HG02678 (cell line): ENCODE data around the gene BRD3OS.

ENCODE experiments used
- ATAC-seq: cut with Tn5 transposase; IDR thresholded peaks from one replicate; pipeline ENCODE4 v1.9.1; 2021; ENCODE audit warnings: mild to moderate bottlenecking, moderate library complexity; ENCODE audit not compliant: unreplicated experiment

Gene BRD3OS

DNA sequence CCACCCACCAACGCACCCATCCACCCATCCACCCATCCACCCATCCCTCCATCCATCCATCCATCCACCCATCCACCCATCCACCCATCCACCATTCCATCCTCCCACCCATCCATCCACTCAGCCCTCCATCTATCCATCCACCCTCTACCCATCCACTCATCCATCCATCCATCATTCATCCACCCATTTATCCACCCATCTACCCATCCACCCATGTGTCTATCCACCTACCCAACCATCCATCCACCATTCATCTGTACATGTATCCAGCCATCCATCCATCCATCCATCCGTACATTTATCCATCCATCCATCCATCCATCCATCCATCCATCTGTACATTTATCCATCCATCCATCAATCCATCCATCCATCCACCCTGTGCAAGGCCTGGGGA, 22.0 kb upstream of the BRD3OS start:
- no peak for ATAC-seq

DNA sequence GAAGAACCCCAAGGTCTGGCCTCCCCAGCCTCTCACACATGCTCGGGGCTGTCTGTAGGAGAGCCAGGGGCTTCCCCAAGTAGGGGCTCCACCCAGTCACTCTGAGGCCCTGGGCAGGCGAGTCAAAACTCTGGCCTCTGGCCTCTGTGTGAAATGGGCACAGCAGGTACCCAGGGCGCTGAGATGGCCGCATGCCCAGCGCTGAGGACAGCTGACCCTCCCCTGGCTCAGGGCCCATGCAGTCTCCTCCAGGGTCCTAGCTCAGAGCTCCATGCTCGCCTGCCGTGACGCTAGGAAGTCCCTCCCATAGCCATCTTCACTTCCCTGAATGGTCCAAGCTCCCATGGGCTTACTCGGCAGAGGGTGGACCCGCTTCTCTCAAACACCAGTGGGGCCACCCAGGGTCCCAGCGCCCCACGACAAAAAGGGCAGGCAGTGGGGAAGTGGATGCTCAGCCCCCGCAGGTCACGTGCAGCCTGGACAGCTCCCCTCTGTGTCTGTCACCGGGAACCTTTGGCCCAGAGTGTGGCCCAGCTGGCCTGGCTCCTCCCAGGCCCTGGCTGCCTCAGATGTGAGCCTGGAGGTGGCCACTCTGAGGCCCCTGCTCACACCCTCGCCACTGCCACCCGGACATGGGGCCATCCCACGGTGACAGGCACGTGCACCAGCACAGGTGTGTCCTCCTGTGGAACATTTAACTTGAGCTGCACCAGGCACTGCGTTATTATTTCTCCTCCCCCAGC, 21.0 kb upstream of the BRD3OS start:
- no peak for ATAC-seq

DNA sequence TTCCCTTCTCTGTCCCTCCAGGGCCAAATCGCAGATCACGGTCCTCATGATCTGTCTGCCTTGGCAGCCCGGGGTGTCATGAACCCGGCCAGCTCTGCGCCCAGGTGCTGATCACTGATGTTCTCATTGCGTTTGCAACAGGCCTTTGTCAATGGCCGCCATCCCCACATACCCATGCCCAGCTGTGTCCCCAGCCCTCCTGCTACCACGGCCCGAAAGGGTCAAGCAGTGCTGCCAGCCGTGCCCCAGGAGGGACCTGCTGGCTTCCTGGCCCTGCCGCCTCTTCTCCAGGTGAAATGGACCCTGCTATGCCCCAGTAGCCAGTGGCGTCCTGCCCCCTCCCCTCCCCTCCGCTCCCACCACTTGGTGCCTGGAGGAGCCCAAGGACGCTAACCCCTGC, 20.4 kb upstream of the BRD3OS start:
- no peak for ATAC-seq

GRCh38 chr9:134005381-134005780, 19.9 kb upstream of the BRD3OS start:
- ATAC-seq, result no peak

DNA sequence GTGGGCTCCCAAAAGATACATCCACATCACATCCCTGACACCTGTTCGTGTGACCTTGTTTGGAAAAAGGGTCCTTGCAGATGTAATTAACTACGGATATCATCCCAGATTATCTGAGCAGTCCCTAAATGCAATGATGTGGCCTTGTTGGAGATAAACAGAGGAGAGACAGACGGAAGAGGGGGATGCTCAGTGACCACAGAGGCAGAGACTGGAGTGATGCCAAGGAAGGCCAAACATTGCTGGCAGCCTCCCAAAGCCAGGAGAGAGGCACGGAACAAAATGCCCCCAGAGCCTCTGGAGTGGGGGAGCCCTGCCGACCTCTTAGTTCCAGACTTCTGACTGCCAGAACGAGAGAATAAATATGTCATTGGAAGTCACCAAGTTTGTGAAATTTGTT, 18.1 kb upstream of the BRD3OS start:
- no peak for ATAC-seq

DNA sequence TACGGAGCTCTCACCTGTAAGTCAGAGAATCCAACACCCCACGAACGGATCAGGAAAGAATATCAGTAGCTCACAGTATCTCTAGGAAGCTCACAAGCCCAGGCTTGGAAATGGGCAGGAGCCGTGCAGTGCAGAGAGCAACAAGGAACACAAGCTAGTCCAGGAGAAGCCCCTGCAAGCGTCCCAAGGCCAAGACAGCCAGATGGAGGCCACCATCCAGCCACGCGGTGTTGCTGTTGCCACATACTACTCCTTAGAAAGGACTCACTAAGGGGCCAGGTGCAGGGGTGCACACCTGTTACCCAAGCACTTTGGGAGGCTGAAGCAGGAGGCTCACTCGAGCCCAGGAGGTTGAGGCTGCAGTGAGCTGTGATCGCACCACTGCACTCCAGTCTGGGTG, 17.7 kb upstream of the BRD3OS start:
- no peak for ATAC-seq

DNA sequence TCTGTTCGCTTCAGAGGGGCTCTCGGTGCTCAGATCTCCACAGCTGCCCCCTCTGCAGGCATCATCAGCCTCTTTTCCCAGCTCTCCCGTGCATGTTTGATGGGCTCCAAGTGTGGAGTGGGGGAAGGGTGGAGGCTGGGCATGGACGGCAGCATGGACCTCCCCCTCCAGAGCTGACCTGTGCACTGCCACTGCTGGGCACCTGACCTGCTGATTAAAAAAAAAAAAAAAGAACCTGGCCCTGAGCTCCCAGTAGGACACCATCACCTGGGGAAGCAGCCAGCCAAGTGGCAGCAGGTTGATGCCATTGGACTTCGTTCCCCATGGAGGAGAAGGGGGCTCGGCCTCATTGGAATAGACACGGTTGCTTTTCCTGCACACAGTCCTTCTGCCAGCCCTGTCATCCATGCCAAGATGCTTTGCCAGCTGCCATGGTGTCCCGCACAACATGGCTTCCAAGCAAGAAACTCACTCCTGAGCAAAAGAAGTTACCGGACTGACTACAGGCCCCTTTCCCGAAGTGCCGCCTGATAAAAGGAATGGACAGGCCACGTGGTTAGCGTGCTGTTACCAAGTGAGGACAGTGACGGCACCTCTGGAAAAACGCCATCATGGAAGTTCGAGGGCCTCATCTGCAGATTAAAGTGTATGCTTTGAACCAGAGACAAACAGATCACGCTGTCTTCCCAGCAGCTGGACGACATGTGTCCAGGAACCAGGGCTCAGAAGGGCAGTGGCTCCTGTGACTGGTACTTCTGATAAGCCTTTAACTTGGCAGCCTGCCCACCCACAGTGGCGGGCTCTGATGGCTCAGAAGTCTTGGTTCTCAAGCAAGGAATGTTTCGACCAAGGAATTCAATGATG, 14.7 kb upstream of the BRD3OS start:
- ATAC-seq, result no peak

DNA sequence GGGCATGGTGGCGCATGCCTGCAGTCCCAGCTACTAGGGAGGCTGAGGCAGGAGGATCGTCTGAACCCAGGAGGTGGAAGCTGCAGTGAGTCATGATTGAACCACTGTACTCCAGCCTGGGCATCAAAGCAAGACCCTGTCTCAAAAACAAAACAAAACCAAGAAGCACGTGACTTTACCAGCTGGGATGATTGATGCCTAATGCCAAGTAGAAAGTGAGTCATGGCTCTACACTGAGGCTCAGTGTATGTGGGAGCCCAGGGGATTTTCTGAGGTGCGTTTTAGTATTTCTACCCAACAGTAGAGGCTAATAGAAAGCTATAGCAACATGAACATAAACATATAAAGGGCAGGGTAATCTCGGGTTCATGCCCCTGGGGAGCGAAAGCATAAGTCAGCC, 13.9 kb upstream of the BRD3OS start:
- no peak for ATAC-seq

- no peak for ATAC-seq
Measured at GRCh38 chr9:134014946-134015345, 10.3 kb upstream of the BRD3OS start.

DNA sequence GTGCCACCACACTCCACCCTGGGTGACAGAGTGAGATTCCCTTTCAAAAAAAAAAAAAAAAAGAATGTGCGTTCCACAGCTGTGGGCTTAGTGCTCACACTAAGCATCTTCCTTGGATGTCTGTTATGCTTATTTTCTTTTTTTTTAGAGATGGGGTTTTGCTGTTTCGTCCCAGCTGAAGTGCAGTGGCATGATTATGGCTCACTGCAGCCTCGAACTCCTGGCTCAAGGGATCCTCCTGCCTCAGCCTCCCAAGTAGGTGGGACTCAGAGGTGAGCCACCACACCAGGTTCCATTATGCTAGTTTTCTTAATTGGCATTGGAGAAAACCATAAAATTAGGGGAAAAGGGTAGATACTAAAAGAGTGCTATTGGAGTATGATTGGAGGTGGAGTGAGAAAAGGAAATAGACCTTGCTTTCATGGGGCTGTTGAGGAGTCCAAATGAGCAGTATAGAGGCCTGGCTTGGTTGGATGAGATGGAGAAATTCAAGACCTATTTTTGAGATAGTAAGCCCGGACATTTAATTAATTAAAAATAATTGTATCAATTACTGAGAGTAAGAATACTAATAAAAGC, 978 bp upstream of the BRD3OS start:
- ATAC-seq, result no peak

DNA sequence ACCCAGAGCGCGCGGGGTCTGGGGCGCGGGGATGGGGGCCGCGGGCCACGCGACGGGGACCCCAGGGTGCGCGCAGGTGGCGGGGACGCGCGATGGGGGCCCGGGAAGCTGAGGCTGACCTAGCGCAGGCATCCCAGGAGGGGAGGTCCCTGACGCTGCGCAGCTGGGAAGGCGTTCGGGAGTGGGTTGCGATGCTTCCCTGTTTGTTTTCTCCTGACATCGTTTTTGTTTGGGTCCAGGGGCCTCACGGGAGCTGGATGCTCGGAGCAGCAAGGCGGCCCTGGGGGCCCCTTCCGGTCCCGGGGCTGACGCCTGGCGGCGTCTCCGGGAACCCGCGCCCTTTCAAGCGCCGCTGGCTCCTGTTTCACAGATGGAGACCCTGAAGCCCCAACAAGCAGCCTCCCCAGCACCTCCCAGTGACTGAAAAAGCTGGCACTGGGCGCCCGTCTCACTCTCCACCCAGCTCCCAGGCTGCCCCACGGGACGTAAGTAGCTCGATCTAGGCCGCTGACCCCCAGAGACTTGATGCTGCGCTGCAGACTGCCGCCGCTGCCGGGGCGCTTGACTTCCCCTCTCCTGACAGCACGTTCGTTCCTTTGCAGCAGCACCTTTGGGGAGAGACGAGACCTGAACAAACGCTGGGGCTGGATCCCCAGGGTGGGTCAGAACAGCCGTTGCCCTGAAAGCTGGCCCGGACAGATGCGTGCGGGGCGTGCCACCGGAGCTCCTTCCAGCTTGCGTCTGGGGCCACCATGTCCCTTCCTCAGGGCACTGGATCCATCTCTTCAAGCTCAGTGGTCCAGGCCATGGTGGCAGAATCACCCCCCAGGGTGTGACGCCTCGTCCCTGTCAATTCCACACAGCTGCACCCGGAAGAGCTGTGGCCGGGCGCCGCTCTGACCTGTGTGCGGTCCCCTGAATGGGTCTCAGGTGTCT, 593 bp downstream of the BRD3OS start:
- peak; percentile 28 for ATAC-seq

GRCh38 chr9:134026581-134026980, 1.3 kb downstream of the BRD3OS start:
- no peak for ATAC-seq

GRCh38 chr9:134026981-134027380, 1.7 kb downstream of the BRD3OS start:
- ATAC-seq, result no peak

DNA sequence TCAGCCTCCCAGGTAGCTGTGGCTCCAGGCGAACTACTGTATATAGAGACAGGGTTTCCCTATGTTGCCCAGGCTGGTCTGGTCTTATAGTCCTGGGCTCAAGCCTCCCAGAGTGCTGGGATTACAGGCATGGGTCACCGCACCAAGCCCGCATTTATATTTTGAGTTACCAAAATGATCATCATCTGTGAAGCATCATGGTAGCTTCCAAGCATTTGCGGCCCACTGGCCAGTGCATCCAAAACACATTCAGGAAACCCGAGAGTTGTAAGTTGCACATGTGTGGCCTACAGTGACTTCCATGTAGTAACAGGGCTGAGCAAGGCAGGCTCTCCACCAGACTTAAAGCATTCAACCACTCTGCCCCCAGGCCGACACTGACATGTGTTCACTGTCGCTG, 2.3 kb downstream of the BRD3OS start:
- no peak for ATAC-seq

GRCh38 chr9:134028076-134028475, 2.8 kb downstream of the BRD3OS start:
- ATAC-seq, result no peak

DNA sequence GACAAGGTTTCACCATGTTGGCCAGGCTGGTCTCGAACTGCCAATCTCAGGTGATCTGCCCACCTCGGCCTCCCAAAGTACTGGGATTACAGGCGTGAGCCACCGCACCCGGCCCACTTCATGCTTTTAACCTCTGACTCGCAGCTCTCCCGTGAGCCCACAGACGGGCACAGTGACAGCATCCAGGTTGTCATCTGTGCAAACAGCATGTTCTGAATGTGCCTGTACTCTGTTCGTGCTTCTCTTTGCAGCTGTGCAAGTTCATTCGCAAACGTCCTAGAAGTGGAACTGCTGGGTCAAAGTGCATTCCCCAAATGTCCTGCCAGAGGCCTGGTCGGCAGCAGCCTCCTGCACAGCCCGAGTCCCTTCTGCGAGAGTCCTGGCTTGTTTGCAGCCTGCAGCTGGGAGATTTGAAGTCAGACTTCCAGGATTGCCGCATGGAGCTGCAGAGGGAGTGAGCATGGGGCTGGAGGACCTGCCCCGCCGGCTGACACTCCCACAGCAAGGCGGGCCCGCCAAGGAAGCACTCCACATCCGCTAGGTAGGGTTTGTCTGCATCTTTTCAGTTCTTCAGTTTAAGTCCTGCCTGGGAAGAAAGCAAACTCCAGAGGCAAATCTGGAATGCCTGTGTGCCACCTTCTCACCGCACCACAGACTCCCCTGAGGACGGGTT, 3.4 kb downstream of the BRD3OS start:
- ATAC-seq, result no peak

DNA sequence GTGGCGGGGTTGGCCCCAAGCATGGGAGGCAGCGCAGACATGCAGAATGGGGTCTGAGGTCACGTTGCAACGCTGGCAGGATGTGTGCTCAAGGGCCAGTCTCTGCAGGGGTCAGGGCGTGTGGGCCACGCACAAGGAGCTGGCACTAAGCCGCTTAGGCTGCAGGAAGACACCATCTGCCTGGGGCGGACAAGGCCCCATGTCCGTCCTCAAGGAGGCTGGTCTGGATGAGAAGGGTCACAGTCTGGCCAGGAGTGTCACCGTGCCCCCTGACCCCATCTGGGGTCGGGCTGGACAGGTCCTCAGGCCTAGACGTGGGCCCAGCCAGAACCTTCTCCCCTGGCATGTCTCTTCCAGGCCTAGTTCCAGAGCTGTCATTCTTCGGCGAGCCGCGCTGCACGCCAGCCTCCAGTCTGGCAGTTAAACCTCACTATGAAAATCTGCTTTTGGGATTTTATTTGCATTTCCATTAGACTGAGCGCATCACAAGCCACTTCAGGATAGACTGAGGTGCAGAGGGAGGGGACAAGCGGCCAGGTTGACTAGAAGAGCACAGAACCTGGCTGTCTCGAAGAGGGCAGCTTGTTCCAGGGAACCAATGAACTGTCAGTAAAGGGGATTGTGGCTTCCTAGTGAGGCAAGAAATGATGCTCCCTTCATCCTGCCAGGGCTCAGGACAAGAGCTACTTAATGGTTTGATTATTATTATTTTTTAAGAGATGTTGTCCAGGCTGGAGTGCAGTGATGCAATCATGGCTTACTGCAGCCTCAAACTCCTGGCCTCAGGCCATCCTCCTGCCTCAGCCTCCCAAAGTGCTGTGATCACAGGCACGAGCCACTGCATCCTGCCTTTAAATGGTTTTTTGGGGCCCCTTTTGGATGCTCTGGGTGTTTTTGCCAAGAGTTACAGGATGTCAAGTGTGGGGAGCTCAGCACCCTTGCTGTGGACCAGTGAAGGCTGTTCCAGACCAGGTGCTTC, 4.3 kb downstream of the BRD3OS start:
- no peak for ATAC-seq

GRCh38 chr9:134030821-134031470, 5.7 kb downstream of the BRD3OS start:
- ATAC-seq, result no peak

- ATAC-seq, result no peak
Measured at GRCh38 chr9:134031783-134032182, 6.5 kb downstream of the BRD3OS start.
